ENCODE measurements around the gene WDR86. TPM values are rescaled to one million over a fixed set of nuclear protein-coding genes. Genes with fewer than 3 reads are reported as not detected.

Gene WDR86
- total RNA-seq, 1 donor from 2014 or later, result 83.0 TPM

GRCh38 chr7:151454932-151455530, 45.2 kb upstream of the WDR86 start:
- Mint-ChIP-seq H3K27ac (no peak overlapping the region), H3K27me3 (peaks cover 3% of the 10 kb centered on the region), H3K4me3 (no peak overlapping the region), H3K36me3 (no peaks in the 10 kb centered on the region), H3K9me3 (no peaks in the 10 kb centered on the region), H3K4me1 (ENCODE audit: unreplicated experiment) (peaks cover 20% of the 10 kb centered on the region)
- no peak for TF ChIP-seq CTCF (conservative IDR thresholded peaks at IDR 0.05)
- DNase-seq (ENCODE audit: extremely low spot score, unreplicated experiment), result peak; percentile 64

GRCh38 chr7:151454305-151454704, 44.5 kb upstream of the WDR86 start:
- peak; percentile 31 for DNase-seq (ENCODE audit: extremely low spot score, unreplicated experiment)
- Mint-ChIP-seq H3K4me1 (ENCODE audit: unreplicated experiment) (peaks cover 17% of the 10 kb centered on the region), H3K27ac (no peak overlapping the region), H3K36me3 (no peaks in the 10 kb centered on the region), H3K4me3 (no peak overlapping the region), H3K9me3 (no peaks in the 10 kb centered on the region), H3K27me3 (peaks cover 3% of the 10 kb centered on the region)
- TF ChIP-seq CTCF (conservative IDR thresholded peaks at IDR 0.05), result no peak

GRCh38 chr7:151453326-151453791, 43.5 kb upstream of the WDR86 start:
- Mint-ChIP-seq H3K27ac (no peak overlapping the region), H3K27me3 (peaks cover 3% of the 10 kb centered on the region), H3K9me3 (no peaks in the 10 kb centered on the region), H3K36me3 (no peaks in the 10 kb centered on the region), H3K4me3 (no peak overlapping the region), H3K4me1 (ENCODE audit: unreplicated experiment) (peaks cover 15% of the 10 kb centered on the region)
- TF ChIP-seq CTCF (conservative IDR thresholded peaks at IDR 0.05), result no peak
- DNase-seq (ENCODE audit: extremely low spot score, unreplicated experiment), result peak; percentile 60

GRCh38 chr7:151452680-151453325, 43.0 kb upstream of the WDR86 start:
- no peaks in the 10 kb centered on the region for H3K9me3 Mint-ChIP-seq

More at GRCh38 chr7:151452680-151453325, 43.0 kb upstream of the WDR86 start:
- Mint-ChIP-seq H3K4me1 (ENCODE audit: unreplicated experiment) (peaks cover 15% of the 10 kb centered on the region), H3K27ac (no peak overlapping the region), H3K4me3 (no peak overlapping the region), H3K36me3 (no peaks in the 10 kb centered on the region), H3K27me3 (peaks cover 3% of the 10 kb centered on the region)
- TF ChIP-seq CTCF (conservative IDR thresholded peaks at IDR 0.05), result no peak
- DNase-seq (ENCODE audit: extremely low spot score, unreplicated experiment), result peak; percentile 36

Data from type B pancreatic cell (in vitro differentiated cells).